DOHH2 (cell line): ENCODE results near the gene THSD8.

Source experiments
- H3F3A ChIP-seq: fragments of 200-600 bp; sonication (generic), shearing (Covaris generic); 2 replicates; pipeline ENCODE4 v1.6.0; 2016; ENCODE audit warnings: antibody characterized with exemption, mild to moderate bottlenecking; ENCODE audit not compliant: control insufficient read depth, insufficient read depth
- H3K27ac ChIP-seq: fragments of 200-600 bp; sonication (generic); 2 replicates; pipeline ENCODE4 v1.5.1; 2014; ENCODE audit warnings: low read depth, mild to moderate bottlenecking, low read length, moderate library complexity
- H3K27me3 ChIP-seq: fragments of 200-600 bp; sonication (generic); 2 replicates; pipeline ENCODE4 v1.6.1; 2014; ENCODE audit warnings: mild to moderate bottlenecking, low read length, mixed read lengths; ENCODE audit not compliant: control insufficient read depth
- H3K36me3 ChIP-seq: fragments of 200-600 bp; sonication (generic); 2 replicates; pipeline ENCODE4 v1.6.1; 2014; ENCODE audit warnings: mild to moderate bottlenecking, low read length, moderate library complexity, mixed read lengths; ENCODE audit not compliant: control insufficient read depth
- H3K4me1 ChIP-seq: fragments of 200-600 bp; sonication (generic); 2 replicates; pipeline ENCODE4 v1.6.1; 2014; ENCODE audit warnings: mild to moderate bottlenecking, low read length, mixed read lengths; ENCODE audit not compliant: control insufficient read depth
- H3K4me2 ChIP-seq: fragments of 200-600 bp; sonication (generic); 2 replicates; pipeline ENCODE4 v1.6.0; 2014; ENCODE audit warnings: mild to moderate bottlenecking, low read length, moderate library complexity
- H3K4me3 ChIP-seq: fragments of 200-600 bp; sonication (generic); 2 replicates; pipeline ENCODE4 v1.5.1; 2014; ENCODE audit warnings: mild to moderate bottlenecking, low read length, mixed read lengths
- H3K79me2 ChIP-seq: fragments of 200-600 bp; sonication (generic); 2 replicates; pipeline ENCODE4 v1.6.1; 2014; ENCODE audit warnings: mild to moderate bottlenecking, low read length, mixed read lengths; ENCODE audit not compliant: control insufficient read depth
- H3K9me2 ChIP-seq: fragments of 200-600 bp; sonication (generic); replicated peaks from 2 replicates; pipeline ENCODE4 v1.6.1; 2014; ENCODE audit warnings: mild to moderate bottlenecking, low read length, mixed read lengths; ENCODE audit not compliant: control insufficient read depth
- H3K9me3 ChIP-seq: fragments of 200-600 bp; sonication (generic); 2 replicates; pipeline ENCODE4 v1.6.1; 2014; ENCODE audit warnings: antibody characterized with exemption, low read length, mixed read lengths; ENCODE audit not compliant: control insufficient read depth, insufficient read depth
- H4K20me1 ChIP-seq: fragments of 200-600 bp; sonication (generic); 2 replicates; pipeline ENCODE4 v1.6.0; 2014; ENCODE audit warnings: low read depth, mild to moderate bottlenecking, antibody characterized with exemption, low read length, moderate library complexity; ENCODE audit not compliant: control insufficient read depth, insufficient read depth
- CTCF ChIP-seq: fragments of 200-600 bp; sonication (generic); IDR thresholded peaks from one replicate; pipeline ENCODE4 v1.5.1; 2014; ENCODE audit warnings: antibody characterized with exemption, mild to moderate bottlenecking, low read depth, low read length; ENCODE audit not compliant: poor library complexity, severe bottlenecking
- EZH2phosphoT487 ChIP-seq: fragments of 200-600 bp; sonication (generic); IDR thresholded peaks from 2 replicates; pipeline ENCODE4 v1.6.1; 2017; ENCODE audit warnings: borderline replicate concordance, mild to moderate bottlenecking, antibody characterized with exemption, low read length, moderate library complexity, mixed read lengths

The THSD8 gene

GRCh38 chr19:12825254-12826131 lies 23.6 kb downstream of the THSD8 start:
- Histone ChIP-seq H3K9me2 (no peaks in the 10 kb centered on the region), H3K4me2 (no peak overlapping the region), H3F3A (no peaks in the 10 kb centered on the region), H3K36me3 (no peaks in the 10 kb centered on the region), H3K79me2 (no peaks in the 10 kb centered on the region), H3K4me3 (no peak overlapping the region), H3K27ac (no peak overlapping the region), H4K20me1 (no peaks in the 10 kb centered on the region), H3K4me1 (peaks cover 7% of the 10 kb centered on the region), H3K9me3 (no peaks in the 10 kb centered on the region), H3K27me3 (no peaks in the 10 kb centered on the region)
- TF ChIP-seq EZH2phosphoT487: no peak
- no peak for TF ChIP-seq CTCF

DNA sequence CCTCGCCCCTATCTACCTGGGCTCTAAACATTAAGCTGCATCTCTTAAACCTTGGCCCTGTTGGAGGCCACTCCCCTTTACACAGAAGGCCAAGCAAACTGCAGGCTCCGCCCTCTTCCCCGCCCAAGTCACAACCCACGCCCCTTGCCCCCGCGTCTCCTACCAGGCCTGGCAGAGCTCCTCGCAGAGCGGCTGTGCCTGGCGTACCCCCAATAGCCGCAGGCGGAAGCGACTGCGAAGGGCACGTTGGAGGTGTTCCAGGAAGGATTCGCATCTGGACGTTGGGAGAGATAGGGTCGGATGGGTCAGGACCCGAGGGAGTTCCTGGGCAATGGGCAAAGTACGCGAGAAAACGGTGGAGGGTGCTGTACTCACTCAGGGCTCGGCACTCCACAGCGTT lies 26.6 kb downstream of the THSD8 start:
- peak overlapping the region; percentile 31; the same call in 1 of the 2 replicates for H3K4me3 ChIP-seq
- H3K4me1 ChIP-seq: peaks cover 18% of the 10 kb centered on the region
- H3K27ac ChIP-seq: no peak overlapping the region
- H3F3A ChIP-seq: peaks cover 5% of the 10 kb centered on the region
- H3K27me3 ChIP-seq: peaks cover 21% of the 10 kb centered on the region
- no peak for TF ChIP-seq CTCF
- no peak for TF ChIP-seq EZH2phosphoT487
- H3K9me3 ChIP-seq: no peaks in the 10 kb centered on the region
- H3K36me3 ChIP-seq: no peaks in the 10 kb centered on the region
- H3K4me2 ChIP-seq: peak overlapping the region; percentile 32
- no peaks in the 10 kb centered on the region for H4K20me1 ChIP-seq
- H3K9me2 ChIP-seq: no peaks in the 10 kb centered on the region
- H3K79me2 ChIP-seq: no peaks in the 10 kb centered on the region

- TF ChIP-seq EZH2phosphoT487 (no peak), CTCF (no peak)
- no peak overlapping the region for H3K27ac ChIP-seq
- no peaks in the 10 kb centered on the region for H3K9me3 ChIP-seq
- no peaks in the 10 kb centered on the region for H4K20me1 ChIP-seq
- H3K4me3 ChIP-seq: peak overlapping the region; percentile 48
- peaks cover 36% of the 10 kb centered on the region for H3K27me3 ChIP-seq
- H3F3A ChIP-seq: peaks cover 14% of the 10 kb centered on the region
- H3K9me2 ChIP-seq: no peaks in the 10 kb centered on the region
- no peaks in the 10 kb centered on the region for H3K36me3 ChIP-seq
- peak overlapping the region; percentile 48 for H3K4me2 ChIP-seq
- H3K4me1 ChIP-seq: peaks cover 51% of the 10 kb centered on the region
- H3K79me2 ChIP-seq: no peaks in the 10 kb centered on the region
These were observed 31.5 kb downstream of the THSD8 start for GRCh38 chr19:12833418-12833737.
